IgD-negative memory B cell (primary cell): ENCODE data around the gene TMEM100. TPM values are rescaled to one million over a fixed set of nuclear protein-coding genes. Genes with fewer than 3 reads are reported as not detected.
A peak's percentile ranks its signal among the peaks of the same experiment; 100 is the strongest.

Experiments
- H3K27ac Mint-ChIP-seq, 3 donors: one replicate each; pipeline ENCODE4 v1.8.0; 2020 to 2022; ENCODE audit warnings: mild to moderate bottlenecking in 3 of 3, mixed read lengths in 3 of 3, moderate library complexity in 1 of 3
- H3K27me3 Mint-ChIP-seq: one replicate; pipeline ENCODE4 v1.8.0; 2021; ENCODE audit warnings: mixed read lengths
- H3K36me3 Mint-ChIP-seq: one replicate; pipeline ENCODE4 v1.8.0; 2020; ENCODE audit warnings: mild to moderate bottlenecking, mixed read lengths
- H3K4me1 Mint-ChIP-seq, 3 donors: one replicate each; pipeline ENCODE4 v1.8.0; 2020 to 2022; ENCODE audit warnings: mixed read lengths in 3 of 3, mild to moderate bottlenecking in 1 of 3
- H3K4me3 Mint-ChIP-seq, 4 donors: one replicate each; pipeline ENCODE4 v1.8.0; 2020 to 2022; ENCODE audit warnings: mild to moderate bottlenecking in 4 of 4, mixed read lengths in 4 of 4, moderate library complexity in 3 of 4
- H3K9me3 Mint-ChIP-seq, 3 donors: one replicate each; pipeline ENCODE4 v1.8.0; 2020 to 2021; ENCODE audit warnings: mixed read lengths in 3 of 3, mild to moderate bottlenecking in 1 of 3
- polyA plus RNA-seq: library from polyadenylated mRNA; unstranded; fragments of 300-500 nt; fragmentation: Illumina TruSeq; gene quantifications from one replicate; pipeline ENCODE4 v1.2.3, GENCODE V29; 2021

TMEM100 gene
- polyA plus RNA-seq, 1 donor from 2014 or later, result not detected

DNA sequence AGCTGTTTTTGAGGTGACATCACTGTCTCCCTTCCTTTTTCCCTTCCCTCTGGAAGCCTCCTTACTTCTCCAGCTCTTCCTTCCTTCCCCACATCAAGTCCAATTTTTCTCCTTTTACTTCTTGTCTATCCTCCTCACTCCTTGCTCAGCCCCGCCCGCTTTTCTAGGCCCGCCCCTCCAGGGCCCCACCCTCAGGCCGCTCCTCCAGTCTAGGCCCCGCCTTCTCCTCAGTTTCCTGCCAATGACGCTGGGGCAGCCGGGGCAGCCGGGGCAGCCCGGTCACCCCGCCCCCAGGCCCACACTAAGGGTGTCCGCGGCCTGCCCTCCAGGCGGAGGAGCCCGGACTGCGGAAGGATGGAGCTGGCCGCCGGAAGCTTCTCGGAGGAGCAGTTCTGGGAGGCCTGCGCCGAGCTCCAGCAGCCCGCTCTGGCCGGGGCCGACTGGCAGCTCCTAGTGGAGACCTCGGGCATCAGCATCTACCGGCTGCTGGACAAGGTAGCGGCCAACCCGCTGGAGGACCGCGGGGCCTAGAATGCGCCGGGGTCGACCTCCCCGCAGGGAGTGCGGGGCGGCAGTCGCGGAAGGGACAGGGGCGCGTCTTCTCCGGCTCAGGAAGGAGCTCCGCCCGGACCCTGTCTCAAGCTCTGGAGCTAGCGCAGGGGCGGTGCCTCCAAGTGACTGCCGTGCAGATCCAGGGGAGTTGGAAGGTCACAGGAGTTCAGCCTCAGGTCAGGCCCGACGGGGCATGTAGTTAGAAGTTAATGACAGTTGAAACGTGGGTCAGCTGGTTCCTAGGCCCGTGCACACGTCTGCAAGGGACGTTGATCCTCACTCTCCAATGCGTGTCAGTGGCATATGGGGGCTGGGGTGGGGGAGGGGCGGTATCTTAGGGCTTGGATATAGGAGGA, 28.3 kb upstream of the TMEM100 start, which contains the start of gene PCTP:
TSS of gene PCTP (plus strand) at position 302 of the 908 bp plus-strand sequence. CDS start at position 355, 53 bp downstream.
- Mint-ChIP-seq H3K4me3 (peak within 1 kb of the TSS; percentile 79 to 95 (median 88)), H3K36me3 (peaks cover 2% of the 10 kb centered on the region), H3K27me3 (peaks cover 2% of the 10 kb centered on the region), H3K27ac (peak within 1 kb of the TSS in 1 of 3 donors; percentile 63), H3K4me1 (peaks cover 7 to 13% (median 9%) of the 10 kb centered on the region in 3 donors), H3K9me3 (no peaks in the 10 kb centered on the region)

DNA sequence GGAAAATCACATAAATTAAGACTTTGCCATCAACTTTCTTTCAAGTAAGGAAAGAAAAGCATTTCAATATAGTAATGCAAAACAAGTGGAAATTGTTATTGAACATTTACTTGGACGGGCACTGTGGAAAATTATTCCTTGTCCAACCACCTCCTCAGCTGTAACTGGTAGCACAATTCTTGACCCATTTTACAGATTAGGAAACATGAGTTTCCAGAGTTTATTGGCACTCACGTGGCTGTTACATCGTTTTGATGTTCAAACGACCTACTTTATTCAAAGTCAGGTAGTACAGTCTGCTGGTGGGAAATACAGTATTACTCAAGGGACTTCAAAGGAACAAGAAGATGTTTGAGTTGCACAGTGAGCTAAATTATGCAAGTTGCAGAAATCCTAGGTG, 27.3 kb upstream of the TMEM100 start:
- H3K4me1 Mint-ChIP-seq, result peaks cover 7 to 13% (median 9%) of the 10 kb centered on the region in 3 donors
- H3K27me3 Mint-ChIP-seq, result peaks cover 2% of the 10 kb centered on the region
- peaks cover 2% of the 10 kb centered on the region for H3K36me3 Mint-ChIP-seq
- no peaks in the 10 kb centered on the region for H3K9me3 Mint-ChIP-seq
- no peak overlapping the region for H3K27ac Mint-ChIP-seq
- peak overlapping the region in 3 of 4 donors; percentile 79 to 90 (median 85) for H3K4me3 Mint-ChIP-seq

DNA sequence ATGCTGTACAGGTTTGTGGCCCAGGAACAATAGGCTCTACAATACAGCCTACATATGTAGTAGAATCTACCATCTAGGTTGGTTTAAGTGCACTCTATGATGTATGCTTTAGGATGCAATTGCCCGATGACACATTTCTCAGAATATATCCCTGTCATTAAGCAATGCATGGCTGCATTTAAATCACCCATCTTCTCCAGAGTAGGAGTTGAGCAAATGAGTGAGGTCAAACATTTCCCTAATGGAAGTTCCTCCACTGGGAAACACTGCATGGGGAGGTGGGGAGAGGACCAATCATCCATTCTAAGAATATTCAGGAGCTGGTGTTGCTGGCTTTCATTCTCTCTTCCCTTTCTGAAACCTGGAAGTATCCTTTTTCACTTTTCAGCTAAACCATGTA, 26.2 kb upstream of the TMEM100 start:
- Mint-ChIP-seq H3K36me3 (peaks cover 2% of the 10 kb centered on the region), H3K4me3 (peak overlapping the region in 1 of 4 donors; percentile 21), H3K27ac (peak overlapping the region in 1 of 3 donors; percentile 9), H3K4me1 (peaks cover 7 to 13% (median 9%) of the 10 kb centered on the region in 3 donors), H3K27me3 (peaks cover 2% of the 10 kb centered on the region), H3K9me3 (no peaks in the 10 kb centered on the region)

DNA sequence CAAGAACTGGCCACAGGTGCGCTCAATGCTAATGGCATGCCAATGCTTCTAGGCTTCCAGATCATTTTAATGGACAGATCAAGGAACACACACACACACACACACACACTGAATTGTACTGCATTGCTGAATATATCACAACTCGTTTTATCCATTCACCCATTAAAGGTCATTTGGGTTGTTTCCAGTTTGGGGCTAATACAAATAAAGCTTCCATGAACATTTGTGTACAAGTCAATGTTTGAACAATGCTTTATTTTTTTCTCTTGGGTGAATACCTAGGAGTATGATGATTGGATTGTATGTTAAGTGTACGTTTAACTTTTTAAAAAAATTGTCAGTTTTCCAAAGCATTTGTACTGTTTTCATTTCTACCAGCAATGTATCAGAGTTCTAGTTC, 24.5 kb upstream of the TMEM100 start:
- Mint-ChIP-seq H3K9me3 (no peaks in the 10 kb centered on the region), H3K4me1 (peaks cover 12 to 14% (median 12%) of the 10 kb centered on the region in 3 donors), H3K27ac (no peak overlapping the region), H3K27me3 (peaks cover 6% of the 10 kb centered on the region), H3K36me3 (no peaks in the 10 kb centered on the region), H3K4me3 (no peak overlapping the region)

DNA sequence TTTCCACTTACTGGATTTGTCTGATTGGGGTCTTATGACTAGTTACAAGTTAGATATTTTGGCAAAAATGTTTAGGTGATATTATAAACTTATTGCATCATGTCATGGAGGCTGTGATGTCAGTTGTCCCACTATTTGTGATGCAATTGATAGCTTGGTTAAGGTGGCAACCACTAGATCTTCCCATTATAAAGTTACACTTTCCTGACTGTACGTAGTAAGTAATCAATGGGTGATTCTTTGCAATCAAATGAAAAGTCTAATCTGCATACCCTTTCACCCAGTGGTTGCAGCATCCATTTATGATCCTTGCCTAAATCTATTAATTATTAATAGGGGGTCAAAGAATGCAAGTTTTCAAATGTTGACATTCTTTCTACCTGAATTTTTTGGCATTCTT, 23.8 kb upstream of the TMEM100 start:
- Mint-ChIP-seq H3K4me3 (no peak overlapping the region), H3K36me3 (no peaks in the 10 kb centered on the region), H3K27ac (no peak overlapping the region), H3K27me3 (peaks cover 6% of the 10 kb centered on the region), H3K9me3 (no peaks in the 10 kb centered on the region), H3K4me1 (peaks cover 6 to 9% (median 7%) of the 10 kb centered on the region in 3 donors)

DNA sequence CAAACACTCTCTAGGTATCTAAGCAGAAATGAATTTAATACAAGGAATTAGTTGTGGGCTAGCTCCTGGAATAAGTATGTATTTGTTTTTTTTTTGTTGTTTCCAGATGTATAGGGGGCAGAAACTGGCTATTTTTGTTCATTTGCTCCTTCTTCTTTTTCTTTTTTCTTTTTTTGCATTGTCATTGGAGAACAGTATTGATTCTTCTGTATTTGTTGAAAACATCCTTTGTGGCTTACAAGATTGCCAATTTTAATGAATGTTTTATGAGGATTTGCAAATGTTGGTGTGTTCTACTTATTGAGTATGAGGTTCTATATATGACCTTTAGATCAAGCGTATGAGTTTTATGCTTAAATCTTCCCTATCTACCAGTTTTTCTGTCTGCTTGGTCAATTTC, 22.6 kb upstream of the TMEM100 start:
- H3K36me3 Mint-ChIP-seq, result no peaks in the 10 kb centered on the region
- no peaks in the 10 kb centered on the region for H3K9me3 Mint-ChIP-seq
- no peak overlapping the region for H3K4me3 Mint-ChIP-seq
- peaks cover 6% of the 10 kb centered on the region for H3K27me3 Mint-ChIP-seq
- no peak overlapping the region for H3K27ac Mint-ChIP-seq
- H3K4me1 Mint-ChIP-seq, result peaks cover 5% of the 10 kb centered on the region in 3 donors

DNA sequence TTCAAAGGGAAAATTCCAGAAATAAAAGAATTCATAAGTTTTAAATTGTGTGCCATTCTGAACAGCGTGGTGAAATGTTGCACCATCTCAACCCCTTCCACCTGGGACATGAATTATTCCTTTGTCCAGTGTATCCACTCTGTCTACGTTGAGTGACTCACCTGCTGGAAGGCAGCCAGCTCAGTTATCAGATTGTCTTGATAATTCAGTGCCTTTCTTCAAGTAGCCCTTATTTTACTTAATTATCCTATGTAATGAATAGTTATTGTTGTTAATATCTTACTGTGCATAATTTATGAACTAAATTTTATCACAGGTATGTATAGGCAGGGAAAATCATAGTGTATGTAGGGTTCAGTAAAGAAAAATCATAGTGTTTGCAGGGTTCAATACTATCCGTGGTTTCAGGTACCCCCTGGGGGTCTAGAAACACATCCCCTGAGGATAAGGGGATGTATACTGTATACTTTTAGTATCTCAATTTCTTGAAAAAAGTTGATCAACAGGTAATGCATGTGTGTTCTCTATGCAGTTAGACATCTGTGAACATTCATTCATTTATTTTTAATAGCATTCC, 20.5 kb upstream of the TMEM100 start:
- H3K9me3 Mint-ChIP-seq, result no peaks in the 10 kb centered on the region
- peaks cover 4% of the 10 kb centered on the region for H3K27me3 Mint-ChIP-seq
- no peak overlapping the region for H3K27ac Mint-ChIP-seq
- no peaks in the 10 kb centered on the region for H3K36me3 Mint-ChIP-seq
- peak overlapping the region in 2 of 4 donors; percentile 73 for H3K4me3 Mint-ChIP-seq
- H3K4me1 Mint-ChIP-seq, result peaks cover 5 to 6% (median 5%) of the 10 kb centered on the region in 3 donors

DNA sequence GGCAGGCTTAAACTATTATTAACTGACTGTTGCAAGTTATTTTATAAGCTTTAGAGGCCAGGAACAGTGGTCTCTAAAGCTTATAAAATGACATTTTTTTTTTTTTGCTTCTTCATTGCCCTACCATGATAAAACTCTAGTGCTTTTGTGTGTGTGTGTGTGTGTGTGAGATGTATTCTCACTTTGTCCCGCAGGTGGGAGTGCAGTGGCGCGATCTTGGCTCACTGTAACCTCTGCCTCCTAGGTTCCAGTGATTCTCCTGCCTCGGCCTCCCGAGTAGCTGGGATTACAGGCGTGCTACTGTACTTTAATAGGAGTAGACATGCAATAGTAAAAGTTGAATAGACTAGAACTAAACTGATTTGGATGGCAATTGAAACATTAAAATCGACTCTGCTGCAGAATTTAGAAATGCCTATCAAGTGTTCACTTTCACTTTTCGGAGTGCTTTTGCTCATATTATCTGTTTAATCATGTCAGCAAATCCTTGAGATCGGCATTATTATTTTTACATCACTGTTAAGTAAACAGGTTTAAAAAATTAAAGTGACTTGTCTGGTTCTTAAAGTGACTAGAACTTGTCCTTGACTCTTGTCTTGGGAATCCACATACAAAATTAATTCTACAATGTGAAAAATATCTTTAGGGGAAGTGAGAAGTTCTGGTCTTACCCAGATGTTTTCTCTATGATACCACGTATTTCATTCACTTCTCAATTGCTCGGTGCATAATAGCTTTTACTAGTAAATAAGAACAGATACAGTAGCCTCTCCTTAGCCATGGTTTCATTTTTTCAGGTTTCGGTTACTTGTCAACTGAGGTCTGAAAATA, 19.8 kb upstream of the TMEM100 start:
- Mint-ChIP-seq H3K4me3 (peak overlapping the region; percentile 4 to 73 (median 71)), H3K9me3 (no peaks in the 10 kb centered on the region), H3K27ac (no peak overlapping the region), H3K27me3 (peaks cover 4% of the 10 kb centered on the region), H3K36me3 (no peaks in the 10 kb centered on the region), H3K4me1 (peaks cover 5 to 12% (median 5%) of the 10 kb centered on the region in 3 donors)

DNA sequence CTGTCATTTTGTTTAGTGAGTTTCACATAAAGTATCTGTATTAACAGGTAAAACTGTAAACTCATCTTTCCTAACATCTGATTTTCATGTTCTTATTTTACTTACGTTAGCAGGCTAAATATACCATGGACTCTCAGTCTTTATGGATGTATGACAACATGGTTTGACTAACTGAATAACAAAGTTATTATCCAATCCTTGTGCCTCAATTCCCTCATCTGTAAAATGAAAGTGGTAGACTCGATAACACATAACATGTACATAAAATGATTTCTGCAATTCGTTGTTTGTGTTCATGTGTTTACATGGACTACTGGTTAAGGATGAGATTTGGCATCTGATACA, 18.7 kb upstream of the TMEM100 start:
- Mint-ChIP-seq H3K27ac (no peak overlapping the region), H3K4me1 (peaks cover 5 to 12% (median 5%) of the 10 kb centered on the region in 3 donors), H3K4me3 (no peak overlapping the region)

DNA sequence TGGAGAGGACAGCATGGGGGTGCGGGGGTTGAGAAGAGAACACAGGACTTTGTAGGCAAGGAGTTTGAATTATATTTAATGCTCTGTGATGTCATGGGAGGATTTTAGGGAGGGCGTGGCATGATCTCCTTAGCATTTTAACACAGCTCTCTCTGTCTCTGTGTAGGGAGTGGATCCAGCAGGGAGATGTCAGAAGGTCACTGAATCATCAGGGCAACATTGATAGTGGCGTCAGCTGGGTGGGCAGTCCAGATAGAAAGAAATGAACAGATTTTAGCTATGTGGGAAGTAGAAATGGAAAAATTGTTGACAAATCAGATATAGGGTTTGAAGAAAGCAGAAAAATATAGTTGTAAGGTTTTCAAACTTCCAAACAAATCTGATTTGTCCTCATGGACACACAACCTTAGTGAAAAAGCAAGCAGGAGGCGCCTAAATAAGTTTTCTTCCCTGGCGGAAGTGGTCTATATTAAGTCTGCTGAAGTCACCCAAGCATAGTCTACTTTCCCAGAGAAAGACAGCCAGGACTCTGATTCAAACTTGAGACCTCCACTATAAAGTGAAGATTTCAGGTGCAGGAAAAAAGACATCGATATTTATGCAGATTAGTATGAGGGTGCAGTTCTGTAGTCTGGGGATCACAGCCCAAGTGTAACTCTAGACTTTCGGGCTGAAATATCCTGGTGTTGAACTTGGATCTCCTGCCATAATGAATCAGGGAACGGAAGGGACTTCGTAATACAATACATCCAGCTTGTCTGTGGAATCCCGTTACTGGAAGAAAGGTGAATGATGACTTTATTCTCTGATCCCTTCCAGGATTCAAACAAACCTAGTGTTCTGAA, 18.1 kb upstream of the TMEM100 start:
- no peak overlapping the region for H3K4me3 Mint-ChIP-seq
- peaks cover 5 to 12% (median 6%) of the 10 kb centered on the region in 3 donors for H3K4me1 Mint-ChIP-seq
- no peaks in the 10 kb centered on the region for H3K36me3 Mint-ChIP-seq
- no peak overlapping the region for H3K27ac Mint-ChIP-seq
- no peaks in the 10 kb centered on the region for H3K9me3 Mint-ChIP-seq
- peaks cover 4% of the 10 kb centered on the region for H3K27me3 Mint-ChIP-seq

More for the DNA sequence above, 18.7 kb upstream of the TMEM100 start:
- peaks cover 4% of the 10 kb centered on the region for H3K27me3 Mint-ChIP-seq
- H3K36me3 Mint-ChIP-seq, result no peaks in the 10 kb centered on the region
- H3K9me3 Mint-ChIP-seq, result no peaks in the 10 kb centered on the region

DNA sequence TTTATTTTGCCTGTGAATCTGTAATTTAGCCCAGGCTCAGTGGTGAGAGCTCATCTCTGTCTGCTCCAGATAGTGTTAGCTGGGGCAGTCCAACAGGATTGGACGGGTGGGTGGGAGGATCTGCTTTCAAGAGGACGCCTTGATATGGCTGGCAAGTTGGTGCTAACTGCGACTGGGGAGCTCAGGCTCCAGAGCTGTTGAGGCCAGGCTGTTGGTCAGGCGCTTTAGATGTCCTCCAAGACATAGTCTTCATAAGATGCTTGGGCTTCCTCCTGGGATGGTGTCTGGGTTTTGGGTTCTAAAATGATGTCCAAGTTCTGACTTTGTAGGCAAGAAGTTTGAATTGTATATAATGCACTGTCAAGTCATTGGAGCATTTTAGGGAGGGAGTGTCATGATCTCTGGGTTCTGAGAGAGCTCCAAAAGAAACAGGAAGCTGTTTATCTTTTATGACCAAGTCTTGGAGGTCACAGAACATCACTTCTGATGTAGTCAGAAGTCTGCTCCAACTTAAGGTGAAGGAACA, 15.4 kb upstream of the TMEM100 start:
- H3K27ac Mint-ChIP-seq, result no peak overlapping the region
- no peaks in the 10 kb centered on the region for H3K36me3 Mint-ChIP-seq
- no peaks in the 10 kb centered on the region for H3K9me3 Mint-ChIP-seq
- H3K4me1 Mint-ChIP-seq, result peaks cover 5 to 12% (median 9%) of the 10 kb centered on the region in 3 donors
- peaks cover 8% of the 10 kb centered on the region for H3K27me3 Mint-ChIP-seq
- no peak overlapping the region for H3K4me3 Mint-ChIP-seq

DNA sequence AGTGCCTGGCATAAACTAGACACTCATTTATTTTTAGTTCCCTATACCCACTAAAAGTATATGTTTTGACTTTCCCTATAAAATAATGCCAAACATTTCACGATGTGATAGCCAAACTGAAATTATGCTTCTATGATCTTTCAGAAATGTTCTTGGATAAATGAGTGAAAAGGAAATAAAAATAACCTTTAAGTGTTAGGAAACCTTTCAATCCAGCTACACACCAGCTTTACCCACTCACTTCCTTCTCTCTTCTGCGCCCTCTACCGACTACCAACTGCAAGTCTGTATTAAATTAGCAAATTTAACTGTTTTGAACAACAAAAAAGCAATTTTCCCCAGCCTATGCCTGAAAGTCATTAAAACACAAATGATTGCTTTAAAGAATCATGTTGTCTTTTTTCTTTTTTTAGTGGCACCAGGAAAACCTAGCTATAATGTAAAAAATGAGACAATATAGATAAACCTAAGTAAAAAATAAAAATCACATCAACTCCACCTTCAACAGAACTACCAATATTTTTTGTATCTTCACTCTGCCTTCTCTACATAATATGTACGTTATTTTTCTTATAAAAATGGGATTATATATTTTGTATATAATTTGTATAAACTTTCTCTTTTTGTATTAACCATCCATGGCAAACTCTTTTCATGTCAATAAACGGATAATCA, 13.2 kb upstream of the TMEM100 start:
- Mint-ChIP-seq H3K9me3 (no peaks in the 10 kb centered on the region), H3K27ac (no peak overlapping the region), H3K4me1 (peaks cover 0 to 7% (median 4%) of the 10 kb centered on the region in 3 donors), H3K27me3 (peaks cover 15% of the 10 kb centered on the region), H3K4me3 (no peak overlapping the region), H3K36me3 (no peaks in the 10 kb centered on the region)

DNA sequence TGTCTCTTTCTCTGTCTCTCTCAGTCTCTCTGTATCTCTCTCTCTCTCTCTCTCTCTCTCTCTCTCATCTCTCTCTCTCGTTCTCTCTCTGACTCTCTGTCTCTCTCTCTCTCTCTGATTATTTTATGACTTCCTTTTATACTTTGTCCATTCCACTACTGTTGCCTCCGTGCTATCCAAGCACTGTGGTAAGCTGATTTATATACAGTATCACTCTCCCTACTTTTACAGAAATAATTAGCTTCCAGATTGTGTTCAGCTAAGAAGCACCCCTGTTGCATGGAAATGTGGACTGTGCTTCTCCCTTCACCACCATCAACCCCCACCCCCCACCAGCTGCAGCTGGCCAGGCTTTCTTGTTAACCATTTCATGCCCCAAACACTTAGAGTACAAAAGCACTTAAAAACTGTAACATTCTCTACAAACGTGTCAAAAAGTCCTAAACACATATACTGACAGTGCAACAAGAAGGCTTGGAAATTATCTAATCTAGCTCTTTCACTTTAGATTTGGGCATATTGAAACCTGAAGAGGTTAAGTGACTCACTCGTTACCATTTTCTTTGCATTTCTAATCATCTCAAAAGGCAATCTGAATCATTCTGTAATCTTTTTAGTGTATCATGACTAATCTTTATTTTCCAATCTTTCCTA, 11.6 kb upstream of the TMEM100 start:
- Mint-ChIP-seq H3K9me3 (no peaks in the 10 kb centered on the region), H3K4me3 (no peak overlapping the region), H3K27ac (no peak overlapping the region), H3K36me3 (no peaks in the 10 kb centered on the region), H3K27me3 (peaks cover 17% of the 10 kb centered on the region), H3K4me1 (peaks cover 0 to 7% (median 4%) of the 10 kb centered on the region in 3 donors)
